Neural cell (in vitro differentiated cells): ENCODE data around the gene ACTRT2. TPM values are rescaled to one million over a fixed set of nuclear protein-coding genes. Genes with fewer than 3 reads are reported as not detected.

Experiments used
- H2AFZ ChIP-seq: fragments of 200-600, 300-800 bp; sonication (generic), shearing (Covaris generic); 2 replicates; pipeline ENCODE4 v1.6.0; 2014; ENCODE audit warnings: low read depth, mild to moderate bottlenecking, antibody characterized with exemption, low read length, moderate library complexity
- H3F3A ChIP-seq: fragments of 200-600 bp; shearing (Covaris generic); 2 replicates; pipeline ENCODE4 v1.6.1; 2016; ENCODE audit warnings: mild to moderate bottlenecking, moderate library complexity, mixed read lengths, antibody characterized with exemption, low read length; ENCODE audit not compliant: insufficient read depth, poor library complexity, severe bottlenecking
- H3K27ac ChIP-seq: fragments of 200-600, 300-800 bp; sonication (generic), shearing (Covaris generic); 2 replicates; pipeline ENCODE4 v1.5.1; 2014; ENCODE audit warnings: mild to moderate bottlenecking, low read length, moderate library complexity
- H3K27me3 ChIP-seq: fragments of 300-800, 200-600 bp; sonication (generic), shearing (Covaris generic); 2 replicates; pipeline ENCODE4 v1.6.0; 2014; ENCODE audit warnings: mild to moderate bottlenecking, low read depth, low read length, moderate library complexity; ENCODE audit not compliant: insufficient read depth
- H3K36me3 ChIP-seq: fragments of 300-800, 200-600 bp; sonication (generic), shearing (Covaris generic); 2 replicates; pipeline ENCODE4 v1.5.1; 2014; ENCODE audit warnings: mild to moderate bottlenecking, antibody characterized with exemption, low read length, moderate library complexity; ENCODE audit not compliant: insufficient read depth
- H3K4me2 ChIP-seq: fragments of 300-800, 200-600 bp; sonication (generic), shearing (Covaris generic); 2 replicates; pipeline ENCODE4 v1.6.0; 2014; ENCODE audit warnings: mild to moderate bottlenecking, low read length
- H3K4me3 ChIP-seq: fragments of 300-800, 200-600 bp; sonication (generic), shearing (Covaris generic); 2 replicates; pipeline ENCODE4 v1.5.1; 2014; ENCODE audit warnings: mild to moderate bottlenecking, low read length, moderate library complexity
- H3K79me2 ChIP-seq: fragments of 200-600 bp; shearing (Covaris generic); replicated peaks from 2 replicates; pipeline ENCODE4 v1.6.0; 2014; ENCODE audit warnings: mild to moderate bottlenecking, low read length, moderate library complexity; ENCODE audit not compliant: insufficient read depth
- H3K9ac ChIP-seq: fragments of 300-800, 200-600 bp; sonication (generic), shearing (Covaris generic); 2 replicates; pipeline ENCODE4 v1.6.1; 2016; ENCODE audit warnings: mild to moderate bottlenecking, low read length, mixed read lengths
- H3K9me2 ChIP-seq: fragments of 200-600 bp; shearing (Covaris generic); 2 replicates; pipeline ENCODE4 v1.6.1; 2016; ENCODE audit warnings: mild to moderate bottlenecking, low read length, mixed read lengths; ENCODE audit not compliant: insufficient read depth
- H3K9me3 ChIP-seq: fragments of 200-600, 300-800 bp; sonication (generic), shearing (Covaris generic); 2 replicates; pipeline ENCODE4 v1.6.1; 2016; ENCODE audit warnings: mild to moderate bottlenecking, mixed run types, low read length, moderate library complexity, mixed read lengths
- H4K20me1 ChIP-seq: fragments of 200-600 bp; shearing (Covaris generic); 2 replicates; pipeline ENCODE4 v1.6.1; 2016; ENCODE audit warnings: mild to moderate bottlenecking, mixed run types; ENCODE audit not compliant: insufficient read depth
- CTCF ChIP-seq: fragments of 450-650 bp; IDR thresholded peaks from 2 replicates; pipeline ENCODE4 v1.5.1; 2014; ENCODE audit warnings: antibody characterized with exemption, mild to moderate bottlenecking, moderate library complexity; ENCODE audit not compliant: poor library complexity, severe bottlenecking
- EP300 ChIP-seq: fragments of 450-650 bp; conservative IDR thresholded peaks from 2 replicates; pipeline ENCODE4 v1.6.1; 2014; ENCODE audit warnings: antibody characterized with exemption, mild to moderate bottlenecking, moderate library complexity; ENCODE audit not compliant: poor library complexity, severe bottlenecking
- EZH2 ChIP-seq: fragments of 200-600, 300-800 bp; shearing (Covaris generic), sonication (generic); IDR thresholded peaks from 2 replicates; pipeline ENCODE4 v1.6.1; 2014; ENCODE audit warnings: antibody characterized with exemption, low read length, borderline replicate concordance, mild to moderate bottlenecking; ENCODE audit not compliant: insufficient read depth, poor library complexity, severe bottlenecking
- MXI1 ChIP-seq: fragments of 450-650 bp; conservative IDR thresholded peaks from 2 replicates; pipeline ENCODE4 v1.6.1; 2014; ENCODE audit warnings: antibody characterized with exemption, mild to moderate bottlenecking; ENCODE audit not compliant: poor library complexity, severe bottlenecking
- POLR2AphosphoS5 ChIP-seq: IDR thresholded peaks from 2 replicates; pipeline ENCODE4 v1.6.1; 2012
- RAD21 ChIP-seq: fragments of 450-650 bp; conservative IDR thresholded peaks from 2 replicates; pipeline ENCODE4 v1.6.1; 2014; ENCODE audit warnings: antibody characterized with exemption, mild to moderate bottlenecking, moderate library complexity
- REST ChIP-seq: IDR thresholded peaks from 2 replicates; pipeline ENCODE4 v1.6.1; 2012; ENCODE audit warnings: borderline replicate concordance
- SMC3 ChIP-seq: fragments of 450-650 bp; conservative IDR thresholded peaks from 2 replicates; pipeline ENCODE4 v1.6.1; 2014; ENCODE audit warnings: antibody characterized with exemption, mild to moderate bottlenecking, moderate library complexity; ENCODE audit not compliant: poor library complexity
- TAF1 ChIP-seq: IDR thresholded peaks from 2 replicates; pipeline ENCODE4 v1.6.1; 2012; ENCODE audit warnings: low read depth
- polyA plus RNA-seq: library from polyadenylated mRNA; depleted of rRNA; stranded (reverse); fragments of >200 nt; gene quantifications from 2 replicates; pipeline ENCODE4 v1.2.3, GENCODE V29; 2014

The ACTRT2 gene
- polyA plus RNA-seq, 1 donor from 2014 or later: not detected

DNA sequence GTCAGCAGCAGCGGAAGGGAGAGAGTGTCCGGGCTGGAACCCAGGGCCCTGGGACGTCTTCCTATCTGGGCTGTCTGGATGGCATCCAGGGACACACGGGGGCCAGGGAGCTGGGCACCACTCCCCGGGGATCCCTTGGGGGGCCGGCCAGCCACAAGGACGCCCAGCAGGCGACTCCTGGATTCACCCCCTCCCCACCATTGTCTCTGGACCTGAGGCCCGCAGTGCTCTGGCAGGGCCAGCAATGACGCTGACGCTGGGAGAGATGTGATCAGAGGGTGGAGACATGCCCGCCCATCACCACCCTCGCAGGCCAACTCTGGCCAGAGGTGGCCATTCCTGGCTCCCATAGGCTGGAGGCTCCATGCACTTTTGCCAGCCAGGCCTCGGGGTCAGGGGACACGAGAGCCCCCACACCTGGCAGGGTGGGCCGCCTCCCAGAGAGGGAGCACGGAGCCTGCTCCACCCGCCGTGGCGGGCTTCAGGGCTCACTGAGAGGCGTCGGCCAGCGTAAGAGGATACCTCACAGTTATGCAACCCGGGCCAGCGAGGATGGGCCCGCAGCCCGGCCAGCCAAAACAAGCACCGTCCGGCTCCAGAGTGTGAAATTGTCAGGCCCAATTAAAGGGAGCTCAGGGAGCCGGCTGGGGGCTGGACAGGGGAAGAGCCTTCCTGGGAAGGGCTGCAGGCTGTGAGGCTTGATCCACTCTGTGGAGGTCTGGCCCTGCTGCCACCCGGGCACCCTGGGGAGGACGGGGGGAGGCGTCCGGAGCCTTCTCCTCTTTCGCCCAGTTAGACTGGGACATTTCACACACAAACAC is 10.3 kb downstream of the ACTRT2 start:
- Histone ChIP-seq H3K9me2 (no peaks in the 10 kb centered on the region), H4K20me1 (no peaks in the 10 kb centered on the region), H3K9ac (no peak overlapping the region), H3K79me2 (no peaks in the 10 kb centered on the region), H3F3A (no peaks in the 10 kb centered on the region), H3K4me2 (no peak overlapping the region), H3K9me3 (no peaks in the 10 kb centered on the region), H3K4me3 (no peak overlapping the region), H3K36me3 (no peaks in the 10 kb centered on the region), H2AFZ (no peak overlapping the region), H3K27me3 (no peaks in the 10 kb centered on the region), H3K27ac (no peak overlapping the region)
- TF ChIP-seq EZH2: no peak
- TF ChIP-seq CTCF: no peak
- no peak for TF ChIP-seq EP300
- TF ChIP-seq MXI1: no peak
- no peak for TF ChIP-seq REST
- TF ChIP-seq POLR2AphosphoS5: no peak
- TF ChIP-seq TAF1: no peak
- TF ChIP-seq RAD21: no peak
- no peak for TF ChIP-seq SMC3

- Histone ChIP-seq H3K4me2 (no peak overlapping the region), H3K27ac (no peak overlapping the region), H3K27me3 (no peaks in the 10 kb centered on the region), H3K9me2 (no peaks in the 10 kb centered on the region), H3K9me3 (no peaks in the 10 kb centered on the region), H2AFZ (no peak overlapping the region), H3K9ac (no peak overlapping the region), H3K79me2 (no peaks in the 10 kb centered on the region), H3K36me3 (no peaks in the 10 kb centered on the region), H4K20me1 (no peaks in the 10 kb centered on the region), H3K4me3 (no peak overlapping the region), H3F3A (no peaks in the 10 kb centered on the region)
- TF ChIP-seq TAF1: no peak
- TF ChIP-seq CTCF: no peak
- no peak for TF ChIP-seq RAD21
- TF ChIP-seq SMC3: no peak
These were observed 11.2 kb downstream of the ACTRT2 start for GRCh38 chr1:3032371-3033039.
